Keratinocyte (primary cell): ENCODE measurements around the gene MID1. TPM values are rescaled to one million over a fixed set of nuclear protein-coding genes. Genes with fewer than 3 reads are reported as not detected.

ENCODE experiments used
- DNase-seq: peaks from one replicate; pipeline ENCODE4 v3.0.0-alpha.2; 2011; ENCODE audit warnings: low read depth, missing footprints, low spot score
- FAIRE-seq: peaks from 2 replicates; lab custom pipeline; 2011; peaks lifted over from hg19 to GRCh38; lab: Jason Lieb, UNC
- H2AFZ ChIP-seq: 2 replicates; pipeline ENCODE4 v1.6.0; 2012; ENCODE audit warnings: low read length, control low read depth, inconsistent platforms; ENCODE audit not compliant: control insufficient read depth
- H3K27ac ChIP-seq: 2 replicates; pipeline ENCODE4 v1.5.1; 2011; ENCODE audit warnings: low read length; ENCODE audit not compliant: control insufficient read depth, insufficient read depth
- H3K27me3 ChIP-seq: 3 replicates; pipeline ENCODE4 v1.6.0; 2011; ENCODE audit warnings: low read length; ENCODE audit not compliant: control insufficient read depth, insufficient read depth; ENCODE audit errors: extremely low read depth
- H3K36me3 ChIP-seq, 2 experiments: 2 replicates in 1 of 2; 3 replicates in 1 of 2; pipeline ENCODE4 v1.5.1; 2011; ENCODE audit warnings: low read length in 2 of 2, mild to moderate bottlenecking in 1 of 2; ENCODE audit not compliant: control insufficient read depth in 2 of 2, insufficient read depth in 2 of 2; ENCODE audit errors: extremely low read depth in 1 of 2
- H3K4me1 ChIP-seq: 3 replicates; pipeline ENCODE4 v1.5.1; 2011; ENCODE audit warnings: low read length; ENCODE audit not compliant: control insufficient read depth, insufficient read depth; ENCODE audit errors: extremely low read depth
- H3K4me2 ChIP-seq: 3 replicates; pipeline ENCODE4 v1.6.0; 2011; ENCODE audit warnings: low read depth, low read length; ENCODE audit not compliant: control insufficient read depth, insufficient read depth; ENCODE audit errors: extremely low read depth
- H3K4me3 ChIP-seq, 3 experiments: fragments of 200-600 bp in 1 of 3; sonication (generic) in 1 of 3; 2 replicates in 2 of 3; 3 replicates in 1 of 3; pipeline ENCODE4 v1.5.1; 2011 to 2016; ENCODE audit warnings: low read length in 3 of 3, mild to moderate bottlenecking in 3 of 3, control low read depth in 2 of 3, inconsistent platforms in 1 of 3, low read depth in 1 of 3, mixed read lengths in 1 of 3, mixed run types in 1 of 3, moderate library complexity in 1 of 3; ENCODE audit not compliant: control insufficient read depth in 2 of 3, insufficient read depth in 2 of 3; ENCODE audit errors: extremely low read depth in 1 of 3
- H3K79me2 ChIP-seq: 2 replicates; pipeline ENCODE4 v1.6.0; 2012; ENCODE audit warnings: low read length; ENCODE audit not compliant: control insufficient read depth, insufficient read depth
- H3K9ac ChIP-seq: 3 replicates; pipeline ENCODE4 v1.6.0; 2011; ENCODE audit warnings: low read length; ENCODE audit not compliant: control insufficient read depth, insufficient read depth; ENCODE audit errors: extremely low read depth
- H3K9me1 ChIP-seq: 3 replicates; pipeline ENCODE4 v1.6.0; 2011; ENCODE audit warnings: low read length; ENCODE audit not compliant: control insufficient read depth, insufficient read depth; ENCODE audit errors: extremely low read depth
- H3K9me3 ChIP-seq: 2 replicates; pipeline ENCODE4 v1.5.1; 2012; ENCODE audit warnings: low read depth, low read length; ENCODE audit not compliant: control insufficient read depth
- H4K20me1 ChIP-seq: 3 replicates; pipeline ENCODE4 v1.6.0; 2011; ENCODE audit warnings: low read length; ENCODE audit not compliant: control insufficient read depth, insufficient read depth; ENCODE audit errors: extremely low read depth
- CTCF ChIP-seq, 3 experiments: IDR thresholded peaks in 1 of 3; conservative IDR thresholded peaks in 1 of 3; optimal IDR thresholded peaks in 1 of 3; 2 replicates in 2 of 3; 3 replicates in 1 of 3; pipeline versions ENCODE3 to v1.5.1; 2011; ENCODE audit warnings: low read length in 3 of 3, mild to moderate bottlenecking in 3 of 3, moderate library complexity in 2 of 3, control low read depth in 1 of 3, inconsistent platforms in 1 of 3; ENCODE audit not compliant: insufficient read depth in 2 of 3; ENCODE audit errors: extremely low read depth in 1 of 3
- EZH2 ChIP-seq: IDR thresholded peaks from one replicate; pipeline ENCODE4 v1.6.1; 2012; ENCODE audit warnings: inconsistent platforms, mild to moderate bottlenecking, low read length, moderate library complexity
- dilution Hi-C: fragments of 300-500 bp; cut with MboI; formaldehyde crosslinking; loops from one replicate; pipeline ENCODE4 v1.7.0; 2020; ENCODE audit warnings: low sequenced_read_pairs; ENCODE audit not compliant: extremely low pct_ligation_motif_present
- polyA plus RNA-seq, 5 experiments: library from polyadenylated mRNA; depleted of rRNA in 3 of 5; stranded (reverse) in 3 of 5; stranded (forward) in 1 of 5; unstranded in 1 of 5; fragments of >200 nt; gene quantifications; 1 replicate in 1 of 5; 2 replicates in 3 of 5; 3 replicates in 1 of 5; pipeline versions ENCODE4 v1.2.1 to v1.2.3, GENCODE V29; 2011 to 2012; ENCODE audit warnings: missing spikeins in 2 of 5, low read depth in 1 of 5, low replicate concordance in 1 of 5

MID1 gene
- polyA plus RNA-seq, 1 donor (not counting 4 experiments of a cell fraction or from before 2014, with no cell fraction given), result 9.2 TPM

DNA sequence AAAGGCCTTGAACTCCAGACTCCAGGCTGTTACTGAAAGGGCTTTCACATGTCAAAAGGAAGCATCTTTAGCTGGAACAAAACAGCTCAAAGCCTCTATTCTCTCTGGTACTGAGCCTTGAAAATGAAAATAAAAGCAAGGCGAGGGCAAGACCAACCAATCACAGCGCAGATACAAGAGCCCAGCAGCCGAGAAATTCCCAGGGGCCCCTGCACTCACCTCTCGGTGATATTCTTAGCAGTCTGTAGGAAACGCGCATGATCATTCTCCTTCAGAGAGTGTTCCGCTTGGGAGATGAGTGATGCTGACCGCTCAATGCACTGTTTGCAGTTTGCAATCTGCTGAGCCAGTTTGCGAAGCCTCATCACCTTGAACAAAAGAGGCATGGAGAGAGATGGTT lies 138.1 kb downstream of the MID1 start:
- FAIRE-seq (no peak), DNase-seq (no peak)
- Histone ChIP-seq H2AFZ (no peak overlapping the region), H3K79me2 (no peaks in the 10 kb centered on the region), H3K4me1 (peaks cover 23% of the 10 kb centered on the region), H3K27ac (no peak overlapping the region), H3K36me3 (no peaks in the 10 kb centered on the region), H3K9ac (no peak overlapping the region), H3K9me3 (no peaks in the 10 kb centered on the region), H3K4me2 (no peak overlapping the region), H4K20me1 (no peaks in the 10 kb centered on the region), H3K9me1 (no peaks in the 10 kb centered on the region), H3K27me3 (no peaks in the 10 kb centered on the region), H3K4me3 (no peak overlapping the region)
- TF ChIP-seq CTCF (optimal IDR thresholded peaks at IDR 0.05 in 1 of 3, IDR thresholded peaks at IDR 0.05 in 1 of 3, conservative IDR thresholded peaks at IDR 0.05 in 1 of 3; ENCODE audit: extremely low read depth in 1 of 3, insufficient read depth in 2 of 3, low read length in 3 of 3) (no peak), EZH2 (no peak)
- dilution Hi-C loops, result no loop called here

GRCh38 chrX:10480861-10481260 lies 139.5 kb downstream of the MID1 start:
- no peak overlapping the region for H3K4me2 ChIP-seq
- dilution Hi-C loops, result no loop called here
- no peak for DNase-seq
- no peaks in the 10 kb centered on the region for H4K20me1 ChIP-seq
- H3K79me2 ChIP-seq, result no peaks in the 10 kb centered on the region
- H3K4me3 ChIP-seq, result no peak overlapping the region
- H3K27me3 ChIP-seq, result no peaks in the 10 kb centered on the region
- H3K9me3 ChIP-seq, result no peaks in the 10 kb centered on the region
- H3K9ac ChIP-seq, result no peak overlapping the region
- no peak overlapping the region for H2AFZ ChIP-seq
- TF ChIP-seq CTCF (optimal IDR thresholded peaks at IDR 0.05 in 1 of 3, IDR thresholded peaks at IDR 0.05 in 1 of 3, conservative IDR thresholded peaks at IDR 0.05 in 1 of 3; ENCODE audit: extremely low read depth in 1 of 3, insufficient read depth in 2 of 3, low read length in 3 of 3), result no peak
- TF ChIP-seq EZH2, result no peak
- no peaks in the 10 kb centered on the region for H3K36me3 ChIP-seq
- no peak for FAIRE-seq
- no peaks in the 10 kb centered on the region for H3K9me1 ChIP-seq
- peaks cover 18% of the 10 kb centered on the region for H3K4me1 ChIP-seq
- no peak overlapping the region for H3K27ac ChIP-seq
